Measurements from ENCODE around the gene POMZP3. TPM values are rescaled to one million over a fixed set of nuclear protein-coding genes. Genes with fewer than 3 reads are reported as not detected.
"Not testable (repeated sequence)": the region's sequence is repeated elsewhere in the genome, so short reads cannot be mapped to it uniquely, and the experiment has no call there.

The POMZP3 gene
- 10 to 100 TPM; 19.7 to 20.5 TPM for total RNA-seq
- polyA plus RNA-seq, result 10 to 100 TPM in 1 of 3 donors, 1 to 10 TPM in 2; 1.6 to 14.3 (median 3.5) TPM
- 2.1 to 8.1 (median 5.6) reads per million in 6 experiments for total RNA-seq

GRCh38 chr7:76626989-76627642 is at the start of gene POMZP3:
Gene POMZP3, minus strand, starts transcription at chr7:76627279. Its CDS starts 1,215 bp downstream, at chr7:76626064.
- H3K9me3 Mint-ChIP-seq, H3K4me1 Mint-ChIP-seq, H3K27me3 Mint-ChIP-seq, POLR2A ChIA-PET: not testable (repeated sequence)
- ATAC-seq (peak; percentile 86 to 93), DNase-seq (peak in 9 of 10 donors; percentile 16 to 81 (median 33))
- Mint-ChIP-seq H3K4me3 (peak within 1 kb of the TSS; percentile 78 to 97 (median 92)), H3K27ac (peak within 1 kb of the TSS; percentile 90 to 99 (median 98)), H3K36me3 (peaks cover 0 to 18% (median 0%) of the 10 kb centered on the region in 3 donors)

GRCh38 chr7:76675783-76676182 is 48.7 kb upstream of the POMZP3 start:
- H3K36me3 Mint-ChIP-seq, H3K4me3 Mint-ChIP-seq, H3K9me3 Mint-ChIP-seq, ATAC-seq, H3K27ac Mint-ChIP-seq, H3K4me1 Mint-ChIP-seq, POLR2A ChIA-PET, DNase-seq: not testable (repeated sequence)
- H3K27me3 Mint-ChIP-seq, result peaks cover 1 to 24% (median 14%) of the 10 kb centered on the region in 5 donors

- DNase-seq, H3K4me3 Mint-ChIP-seq, H3K9me3 Mint-ChIP-seq, H3K36me3 Mint-ChIP-seq, ATAC-seq, H3K4me1 Mint-ChIP-seq, H3K27ac Mint-ChIP-seq, POLR2A ChIA-PET: not testable (repeated sequence)
- peaks cover 1 to 22% (median 13%) of the 10 kb centered on the region in 5 donors for H3K27me3 Mint-ChIP-seq
These were observed 46.3 kb upstream of the POMZP3 start for GRCh38 chr7:76673346-76673745.

GRCh38 chr7:76659212-76659611 is 32.1 kb upstream of the POMZP3 start:
- H3K4me1 Mint-ChIP-seq, H3K36me3 Mint-ChIP-seq, H3K27ac Mint-ChIP-seq, H3K4me3 Mint-ChIP-seq, H3K9me3 Mint-ChIP-seq, DNase-seq, POLR2A ChIA-PET, ATAC-seq, H3K27me3 Mint-ChIP-seq: not testable (repeated sequence)

GRCh38 chr7:76656425-76656824 is 29.3 kb upstream of the POMZP3 start:
- H3K4me3 Mint-ChIP-seq, POLR2A ChIA-PET, H3K27me3 Mint-ChIP-seq, H3K9me3 Mint-ChIP-seq, DNase-seq, H3K27ac Mint-ChIP-seq, H3K4me1 Mint-ChIP-seq, H3K36me3 Mint-ChIP-seq, ATAC-seq: not testable (repeated sequence)

GRCh38 chr7:76642620-76643019 is 15.5 kb upstream of the POMZP3 start:
- H3K27me3 Mint-ChIP-seq, H3K9me3 Mint-ChIP-seq, ATAC-seq, POLR2A ChIA-PET, H3K27ac Mint-ChIP-seq, H3K4me3 Mint-ChIP-seq, DNase-seq, H3K36me3 Mint-ChIP-seq, H3K4me1 Mint-ChIP-seq: not testable (repeated sequence)

- DNase-seq, result peak in 3 of 10 donors; percentile 9 to 17 (median 9)
- ATAC-seq, result peak; percentile 75 to 87
- H3K4me3 Mint-ChIP-seq, H3K27me3 Mint-ChIP-seq, H3K4me1 Mint-ChIP-seq, H3K36me3 Mint-ChIP-seq, H3K27ac Mint-ChIP-seq, H3K9me3 Mint-ChIP-seq, POLR2A ChIA-PET: not testable (repeated sequence)
These were observed 10.1 kb upstream of the POMZP3 start for GRCh38 chr7:76637061-76637691.

- DNase-seq, result peak in 3 of 10 donors; percentile 17 to 27 (median 24)
- H3K27me3 Mint-ChIP-seq, POLR2A ChIA-PET, H3K9me3 Mint-ChIP-seq, H3K4me1 Mint-ChIP-seq: not testable (repeated sequence)
- Mint-ChIP-seq H3K36me3 (peaks cover 0 to 19% (median 0%) of the 10 kb centered on the region in 3 donors), H3K4me3 (peak overlapping the region; percentile 78 to 94 (median 86)), H3K27ac (peak overlapping the region; percentile 78 to 95 (median 91))
- ATAC-seq, result peak; percentile 28 to 55
These were observed 498 bp downstream of the POMZP3 start for GRCh38 chr7:76626581-76626980.

- H3K9me3 Mint-ChIP-seq, result not testable (repeated sequence)
These were observed 7.5 kb downstream of the POMZP3 start for GRCh38 chr7:76619439-76620190.

GRCh38 chr7:76613783-76614182 is 13.3 kb downstream of the POMZP3 start:
- peak in 1 of 10 donors; percentile 7 for DNase-seq
- H3K4me3 Mint-ChIP-seq, ATAC-seq, H3K9me3 Mint-ChIP-seq, POLR2A ChIA-PET, H3K27me3 Mint-ChIP-seq, H3K4me1 Mint-ChIP-seq, H3K27ac Mint-ChIP-seq: not testable (repeated sequence)
- H3K36me3 Mint-ChIP-seq, result peaks cover 0 to 14% (median 0%) of the 10 kb centered on the region in 3 donors

More at GRCh38 chr7:76619439-76620190, 7.5 kb downstream of the POMZP3 start:
- DNase-seq, ATAC-seq, H3K4me1 Mint-ChIP-seq, H3K4me3 Mint-ChIP-seq, H3K27ac Mint-ChIP-seq, POLR2A ChIA-PET, H3K27me3 Mint-ChIP-seq: not testable (repeated sequence)
- peaks cover 0 to 27% (median 0%) of the 10 kb centered on the region in 3 donors for H3K36me3 Mint-ChIP-seq

GRCh38 chr7:76612232-76612631 is 14.8 kb downstream of the POMZP3 start:
- POLR2A ChIA-PET, H3K36me3 Mint-ChIP-seq, H3K27ac Mint-ChIP-seq, ATAC-seq, DNase-seq, H3K27me3 Mint-ChIP-seq, H3K4me3 Mint-ChIP-seq, H3K9me3 Mint-ChIP-seq: not testable (repeated sequence)
- H3K4me1 Mint-ChIP-seq, result peaks cover 0 to 16% (median 9%) of the 10 kb centered on the region in 4 donors

GRCh38 chr7:76609864-76610263 is 17.2 kb downstream of the POMZP3 start:
- not testable (repeated sequence) for H3K27me3 Mint-ChIP-seq, H3K9me3 Mint-ChIP-seq

GRCh38 chr7:76608469-76608868 is 18.6 kb downstream of the POMZP3 start:
- ATAC-seq, H3K9me3 Mint-ChIP-seq, H3K27me3 Mint-ChIP-seq, POLR2A ChIA-PET, H3K36me3 Mint-ChIP-seq: not testable (repeated sequence)
- peak in 1 of 10 donors; percentile 11 for DNase-seq
- Mint-ChIP-seq H3K4me1 (peaks cover 0 to 27% (median 14%) of the 10 kb centered on the region in 4 donors), H3K27ac (peak overlapping the region in 2 of 10 donors; percentile 10 to 66), H3K4me3 (peak overlapping the region in 2 of 10 donors; percentile 37 to 64)

More at GRCh38 chr7:76609864-76610263, 17.2 kb downstream of the POMZP3 start:
- POLR2A ChIA-PET, H3K36me3 Mint-ChIP-seq, H3K27ac Mint-ChIP-seq, H3K4me3 Mint-ChIP-seq, DNase-seq: not testable (repeated sequence)
- H3K4me1 Mint-ChIP-seq, result peaks cover 0 to 27% (median 14%) of the 10 kb centered on the region in 4 donors
- peak; percentile 35 to 40 for ATAC-seq

Measured in naive thymus-derived CD8-positive, alpha-beta T cell (primary cell).